Bronchial epithelial cell (primary cell): ENCODE results near the gene RPE. TPM values are rescaled to one million over a fixed set of nuclear protein-coding genes. Genes with fewer than 3 reads are reported as not detected.
A peak's percentile ranks its signal among the peaks of the same experiment; 100 is the strongest.

ENCODE experiments used
- DNase-seq: peaks from one replicate; pipeline ENCODE4 v3.0.0-alpha.2; 2010; ENCODE audit warnings: low read depth
- FAIRE-seq: peaks from 2 replicates; lab custom pipeline; 2011; peaks lifted over from hg19 to GRCh38; lab: Jason Lieb, UNC
- H3K27me3 ChIP-seq: 2 replicates; pipeline ENCODE4 v1.5.1; 2011; ENCODE audit warnings: low read length; ENCODE audit not compliant: control insufficient read depth, insufficient read depth
- H3K36me3 ChIP-seq: 2 replicates; pipeline ENCODE4 v1.5.1; 2011; ENCODE audit warnings: low read length; ENCODE audit not compliant: control insufficient read depth, insufficient read depth
- H3K4me3 ChIP-seq: 2 replicates; pipeline ENCODE4 v1.5.1; 2011; ENCODE audit warnings: mild to moderate bottlenecking, low read depth, low read length, control low read depth
- total RNA-seq: library from RNA; depleted of rRNA; stranded (reverse); fragments of >200 nt; gene quantifications from 2 replicates; pipeline ENCODE4 v1.2.1, GENCODE V29; 2014
- TF ChIP-seq, protein P1 (sequence below): IDR thresholded peaks from 2 replicates; pipeline ENCODE4 v1.5.1; 2011; ENCODE audit warnings: mild to moderate bottlenecking, moderate library complexity, low read length, control low read depth, inconsistent platforms; ENCODE audit not compliant: insufficient read depth, severe bottlenecking

The RPE gene
- total RNA-seq, 1 donor from 2014 or later: 130 TPM

DNA sequence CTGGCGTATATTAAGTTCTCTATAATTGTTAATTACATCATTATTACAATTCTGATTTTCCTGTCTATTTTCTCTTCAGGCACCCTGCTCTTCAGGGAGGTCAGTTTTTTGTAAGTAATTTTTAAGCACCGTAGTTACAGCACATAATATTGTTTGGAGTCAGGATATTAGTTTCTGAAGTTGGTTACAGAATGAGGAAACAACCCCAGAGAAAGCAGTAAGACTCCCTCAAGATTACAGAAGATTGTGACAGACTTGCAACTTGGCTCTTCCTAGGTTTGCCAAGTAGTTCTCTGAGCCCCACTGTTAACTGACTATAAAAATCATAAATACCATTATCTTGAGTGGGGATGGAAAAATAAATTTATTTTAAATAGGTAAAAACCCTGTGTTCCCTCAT lies 921 bp downstream of the RPE start:
- no peak for DNase-seq
- Histone ChIP-seq H3K4me3 (peak overlapping the region; percentile 100), H3K36me3 (peaks cover 7% of the 10 kb centered on the region), H3K27me3 (no peaks in the 10 kb centered on the region)
- TF ChIP-seq, protein P1, sequence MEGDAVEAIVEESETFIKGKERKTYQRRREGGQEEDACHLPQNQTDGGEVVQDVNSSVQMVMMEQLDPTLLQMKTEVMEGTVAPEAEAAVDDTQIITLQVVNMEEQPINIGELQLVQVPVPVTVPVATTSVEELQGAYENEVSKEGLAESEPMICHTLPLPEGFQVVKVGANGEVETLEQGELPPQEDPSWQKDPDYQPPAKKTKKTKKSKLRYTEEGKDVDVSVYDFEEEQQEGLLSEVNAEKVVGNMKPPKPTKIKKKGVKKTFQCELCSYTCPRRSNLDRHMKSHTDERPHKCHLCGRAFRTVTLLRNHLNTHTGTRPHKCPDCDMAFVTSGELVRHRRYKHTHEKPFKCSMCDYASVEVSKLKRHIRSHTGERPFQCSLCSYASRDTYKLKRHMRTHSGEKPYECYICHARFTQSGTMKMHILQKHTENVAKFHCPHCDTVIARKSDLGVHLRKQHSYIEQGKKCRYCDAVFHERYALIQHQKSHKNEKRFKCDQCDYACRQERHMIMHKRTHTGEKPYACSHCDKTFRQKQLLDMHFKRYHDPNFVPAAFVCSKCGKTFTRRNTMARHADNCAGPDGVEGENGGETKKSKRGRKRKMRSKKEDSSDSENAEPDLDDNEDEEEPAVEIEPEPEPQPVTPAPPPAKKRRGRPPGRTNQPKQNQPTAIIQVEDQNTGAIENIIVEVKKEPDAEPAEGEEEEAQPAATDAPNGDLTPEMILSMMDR: no peak
- FAIRE-seq: no peak

GRCh38 chr2:210004881-210005280 lies 2.4 kb downstream of the RPE start:
- FAIRE-seq (no peak), DNase-seq (no peak)
- Histone ChIP-seq H3K4me3 (no peak overlapping the region), H3K36me3 (peaks cover 13% of the 10 kb centered on the region), H3K27me3 (no peaks in the 10 kb centered on the region)
- TF ChIP-seq, protein P1: no peak

- TF ChIP-seq, protein P1: no peak
- peak; percentile 7 for DNase-seq
- peaks cover 13% of the 10 kb centered on the region for H3K36me3 ChIP-seq
- no peak for FAIRE-seq
- no peaks in the 10 kb centered on the region for H3K27me3 ChIP-seq
- no peak overlapping the region for H3K4me3 ChIP-seq
Observed at GRCh38 chr2:210007895-210008294, 5.5 kb downstream of the RPE start.

- peaks cover 13% of the 10 kb centered on the region for H3K36me3 ChIP-seq
- FAIRE-seq (no peak), DNase-seq (no peak)
Observed at GRCh38 chr2:210009126-210009525, 6.7 kb downstream of the RPE start.

DNA sequence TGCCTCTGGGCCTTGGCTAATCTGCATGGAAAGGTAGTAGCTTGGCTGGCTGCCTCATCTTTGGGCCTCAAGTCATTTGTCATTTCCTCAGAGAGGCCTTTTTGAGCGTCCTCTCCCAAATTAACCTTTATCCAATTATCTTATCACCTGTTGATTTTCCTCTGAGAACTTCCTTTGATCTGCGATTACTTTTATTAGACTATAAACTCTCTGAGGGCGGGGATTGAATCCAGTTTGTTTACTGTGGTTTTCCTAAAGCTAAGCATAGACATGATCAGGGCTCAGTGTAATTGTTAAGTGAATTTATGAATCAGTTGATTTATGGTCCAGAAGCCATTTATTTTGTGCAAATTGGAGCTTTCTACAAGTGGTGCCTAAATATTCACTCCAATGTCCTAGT lies 7.5 kb downstream of the RPE start:
- Histone ChIP-seq H3K4me3 (no peak overlapping the region), H3K27me3 (no peaks in the 10 kb centered on the region), H3K36me3 (peaks cover 13% of the 10 kb centered on the region)
- DNase-seq: no peak
- no peak for FAIRE-seq
- TF ChIP-seq, protein P1: no peak

More at GRCh38 chr2:210009126-210009525, 6.7 kb downstream of the RPE start:
- H3K27me3 ChIP-seq: no peaks in the 10 kb centered on the region
- TF ChIP-seq, protein P1: no peak
- no peak overlapping the region for H3K4me3 ChIP-seq

DNA sequence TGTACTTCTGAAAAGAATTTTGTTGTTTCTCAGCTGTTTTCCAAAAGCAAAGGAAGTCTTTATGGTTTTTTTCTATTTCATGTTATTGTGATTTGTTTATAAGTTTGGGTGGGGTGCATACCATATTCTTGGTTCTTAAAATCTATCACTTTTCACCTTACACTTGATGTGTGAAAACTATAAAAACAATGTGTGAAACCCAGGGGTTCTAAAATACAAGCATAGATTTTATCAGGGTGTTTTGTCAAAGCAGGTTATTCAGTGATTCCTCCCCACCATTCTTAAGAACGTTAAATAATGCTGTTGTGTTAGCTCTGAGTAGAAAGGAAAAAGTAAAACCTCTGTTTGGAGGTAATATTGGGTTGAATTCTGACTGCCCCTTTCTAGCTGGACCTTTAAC lies 17.7 kb downstream of the RPE start:
- H3K36me3 ChIP-seq: peaks cover 9% of the 10 kb centered on the region
- FAIRE-seq: no peak

More for the DNA sequence above, 17.7 kb downstream of the RPE start:
- Histone ChIP-seq H3K4me3 (no peak overlapping the region), H3K27me3 (no peaks in the 10 kb centered on the region)
- TF ChIP-seq, protein P1: no peak
- DNase-seq: no peak
